Left renal pelvis (tissue), 4 donors: ENCODE measurements around the gene PTGR3. TPM values are rescaled to one million over a fixed set of nuclear protein-coding genes. Genes with fewer than 3 reads are reported as not detected.

Experiments
- polyA plus RNA-seq, 4 donors: library from polyadenylated mRNA; unstranded; fragments of 120-200 nt; gene quantifications; one replicate each; pipeline ENCODE4 v1.2.1, GENCODE V29; 2013; ENCODE audit not compliant: insufficient read length in 4 of 4

PTGR3 gene
- polyA plus RNA-seq, 4 donors = 25.8 to 44.6 (median 42.1) TPM

Other genes with a start within 250 kb of the PTGR3 start
- gene TSHZ1, start 1.7 kb upstream of the PTGR3 start, polyA plus RNA-seq = 10 to 100 TPM; 23.6 to 34.9 (median 33.7) TPM
- gene SMIM21, start 218.6 kb upstream of the PTGR3 start, polyA plus RNA-seq = under 1 TPM in 3 of 4 donors, not detected in 1; 0.14 to 0.24 (median 0.16) TPM